Caco-2 (cell line): ENCODE results near the gene CDR2L. TPM values are rescaled to one million over a fixed set of nuclear protein-coding genes. Genes with fewer than 3 reads are reported as not detected.

Experiments
- BruUV-seq: library from RNA; stranded (reverse); fragments of 400-500 nt; replicated peaks from 2 replicates; lab custom pipeline; 2021; lab: Mats Ljungman, UMichigan
- CTCF ChIA-PET: fragments of 300-600 bp; sonication (Branson Sonifier 250); formaldehyde crosslinking; loops from one replicate; lab custom pipeline; 2022; ENCODE audit warnings: antibody characterized with exemption; lab: Charles Lee
- POLR2A ChIA-PET: fragments of 300-600 bp; sonication (Branson Sonifier 250); formaldehyde crosslinking; loops from one replicate; lab custom pipeline; 2022; ENCODE audit warnings: antibody characterized with exemption; lab: Charles Lee
- DNase-seq, 2 experiments: peaks; one replicate each; pipeline versions ENCODE4 v3.0.0 to v3.0.0-alpha.2; 2020 to 2022
- H3K27me3 ChIP-seq: replicated peaks from 2 replicates; pipeline ENCODE4 v1.6.0; 2011; ENCODE audit warnings: low read length; ENCODE audit not compliant: control insufficient read depth, insufficient read depth
- H3K36me3 ChIP-seq: 2 replicates; pipeline ENCODE4 v1.5.1; 2011; ENCODE audit warnings: low read length; ENCODE audit not compliant: control insufficient read depth, insufficient read depth
- H3K4me1 ChIP-seq: fragments of 250-450 bp; sonication (Bioruptor Pico); 2 replicates; pipeline ENCODE4 v1.5.1; 2020; ENCODE audit warnings: mild to moderate bottlenecking
- H3K4me3 ChIP-seq: 2 replicates; pipeline ENCODE4 v1.5.1; 2011; ENCODE audit warnings: low read depth, mild to moderate bottlenecking, control low read depth, low read length
- H3K9me3 ChIP-seq: fragments of 250-450 bp; sonication (Bioruptor Pico); 2 replicates; pipeline ENCODE4 v1.5.1; 2020; ENCODE audit warnings: mild to moderate bottlenecking, moderate library complexity
- H3K27ac Mint-ChIP-seq: one replicate; pipeline ENCODE4 v1.8.0; 2022; ENCODE audit warnings: mixed read lengths; ENCODE audit not compliant: unreplicated experiment
- H3K27me3 Mint-ChIP-seq: one replicate; pipeline ENCODE4 v1.8.0; 2022; ENCODE audit warnings: mixed read lengths; ENCODE audit not compliant: insufficient read depth, unreplicated experiment
- H3K36me3 Mint-ChIP-seq: one replicate; pipeline ENCODE4 v1.8.0; 2022; ENCODE audit warnings: mild to moderate bottlenecking, mixed read lengths; ENCODE audit not compliant: insufficient read depth, unreplicated experiment
- H3K4me1 Mint-ChIP-seq: one replicate; pipeline ENCODE4 v1.8.0; 2022; ENCODE audit warnings: low read depth, mixed read lengths; ENCODE audit not compliant: unreplicated experiment
- H3K4me3 Mint-ChIP-seq: one replicate; pipeline ENCODE4 v1.8.0; 2022; ENCODE audit warnings: mild to moderate bottlenecking, moderate library complexity, mixed read lengths; ENCODE audit not compliant: unreplicated experiment
- H3K9me3 Mint-ChIP-seq: one replicate; pipeline ENCODE4 v1.8.0; 2022; ENCODE audit warnings: mixed read lengths; ENCODE audit not compliant: unreplicated experiment
- CTCF ChIP-seq, 2 experiments: fragments of 200-600 bp in 1 of 2; IDR thresholded peaks; 1 replicate in 1 of 2; 2 replicates in 1 of 2; pipeline versions ENCODE4 v1.5.1 to v1.8.0; 2011 to 2022; ENCODE audit warnings: antibody characterized with exemption in 1 of 2, control low read depth in 1 of 2, inconsistent platforms in 1 of 2, low read depth in 1 of 2, low read length in 1 of 2, mild to moderate bottlenecking in 1 of 2, moderate library complexity in 1 of 2; ENCODE audit not compliant: insufficient read depth in 1 of 2, severe bottlenecking in 1 of 2, unreplicated experiment in 1 of 2
- intact Hi-C: fragments of 100-400 bp; cut with micrococcal nuclease; formaldehyde crosslinking; loops from one replicate; pipeline ENCODE4 v1.10.0; 2022; ENCODE audit not compliant: unreplicated experiment
- total RNA-seq: library from RNA; stranded (reverse); gene quantifications from 2 replicates; pipeline ENCODE4 v1.2.3, GENCODE V29; 2022

CDR2L gene
- total RNA-seq, 1 experiment from 2014 or later: 30.9 TPM

GRCh38 chr17:75003070-75003956 lies 15.9 kb downstream of the CDR2L start:
- no peak overlapping the region for H3K27ac Mint-ChIP-seq
- no peaks in the 10 kb centered on the region for H3K4me1 Mint-ChIP-seq
- TF ChIP-seq CTCF (IDR thresholded peaks at IDR 0.05; ENCODE audit: insufficient read depth in 1 of 2, low read depth in 1 of 2, low read length in 1 of 2, severe bottlenecking in 1 of 2, unreplicated experiment in 1 of 2): no peak
- H3K9me3 Mint-ChIP-seq: no peaks in the 10 kb centered on the region
- Histone ChIP-seq H3K9me3 (no peaks in the 10 kb centered on the region), H3K4me1 (no peaks in the 10 kb centered on the region), H3K36me3 (peaks cover 2% of the 10 kb centered on the region), H3K27me3 (no peaks in the 10 kb centered on the region), H3K4me3 (no peak overlapping the region)
- BruUV-seq: no TSS peak
- no peak for DNase-seq
- CTCF ChIA-PET: interaction anchor here (1.4 kb wide), 1 partner anchor 79 kb away, joined by 4 read pairs; the partner anchor contains the start of gene OTOP2
- intact Hi-C loops: no loop called here
- peaks cover 42% of the 10 kb centered on the region for H3K36me3 Mint-ChIP-seq
- H3K27me3 Mint-ChIP-seq: no peaks in the 10 kb centered on the region
- POLR2A ChIA-PET: interaction anchor here (0.6 kb wide), 1 partner anchor 11 kb away, joined by 8 read pairs; no protein-coding TSS in a partner anchor
- H3K4me3 Mint-ChIP-seq: no peak overlapping the region

DNA sequence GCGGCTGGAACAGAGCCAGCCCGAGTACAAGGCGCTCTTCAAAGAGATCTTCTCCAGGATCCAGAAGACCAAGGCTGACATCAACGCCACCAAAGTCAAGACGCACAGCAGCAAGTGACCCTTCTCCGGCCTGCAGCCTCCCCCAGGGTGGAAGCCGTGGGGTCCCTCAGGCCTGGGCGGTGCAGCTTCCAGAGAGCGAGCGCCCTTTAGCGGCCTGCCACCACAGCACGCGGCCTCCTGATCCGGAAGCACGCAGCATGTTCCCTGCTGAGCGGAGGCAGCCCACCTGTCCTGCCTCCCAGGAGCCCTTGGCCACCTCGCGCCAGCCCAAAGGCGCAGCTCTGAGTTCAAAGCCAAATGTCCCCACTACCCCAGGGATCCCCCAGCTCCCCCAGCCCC lies 16.5 kb downstream of the CDR2L start:
- CTCF ChIA-PET: interaction anchor here (1.4 to 1.5 kb wide), 2 partner anchors 42 to 80 kb away, joined by 4 read pairs; partner anchors contain the start of gene OTOP2
- Mint-ChIP-seq H3K36me3 (peaks cover 39% of the 10 kb centered on the region), H3K9me3 (no peaks in the 10 kb centered on the region), H3K27ac (no peak overlapping the region), H3K27me3 (no peaks in the 10 kb centered on the region), H3K4me1 (no peaks in the 10 kb centered on the region), H3K4me3 (no peak overlapping the region)
- no peak overlapping the region for H3K4me3 ChIP-seq
- POLR2A ChIA-PET: no interaction called here
- no peaks in the 10 kb centered on the region for H3K27me3 ChIP-seq
- BruUV-seq: no TSS peak
- TF ChIP-seq CTCF (IDR thresholded peaks at IDR 0.05; ENCODE audit: insufficient read depth in 1 of 2, low read depth in 1 of 2, low read length in 1 of 2, severe bottlenecking in 1 of 2, unreplicated experiment in 1 of 2): no peak
- peaks cover 2% of the 10 kb centered on the region for H3K36me3 ChIP-seq
- DNase-seq: no peak
- H3K9me3 ChIP-seq: no peaks in the 10 kb centered on the region
- no peaks in the 10 kb centered on the region for H3K4me1 ChIP-seq
- intact Hi-C loops: no loop called here

DNA sequence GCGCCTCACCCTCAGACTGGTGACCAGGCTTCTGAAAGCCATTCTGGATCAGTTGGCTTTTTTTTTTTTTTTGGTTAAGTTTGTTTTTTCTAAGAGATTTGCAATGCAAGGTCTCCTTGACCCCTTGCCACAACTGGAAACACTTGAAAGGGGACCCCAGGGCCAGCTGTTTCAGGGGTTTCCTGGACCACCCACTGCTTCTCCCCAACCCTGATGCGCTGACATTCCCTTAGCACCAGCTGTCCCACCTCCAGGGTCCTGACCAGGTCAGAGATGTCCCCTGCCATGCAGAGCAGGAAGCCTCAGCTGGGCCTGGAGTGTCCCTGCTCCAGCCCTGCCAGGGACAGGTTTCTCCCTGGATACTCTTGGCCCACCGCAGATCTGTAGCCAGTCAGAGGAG lies 16.9 kb downstream of the CDR2L start:
- BruUV-seq: no TSS peak
- POLR2A ChIA-PET: no interaction called here
- H3K4me1 Mint-ChIP-seq: no peaks in the 10 kb centered on the region

More for the DNA sequence above, 16.9 kb downstream of the CDR2L start:
- Mint-ChIP-seq H3K36me3 (peaks cover 34% of the 10 kb centered on the region), H3K27ac (no peak overlapping the region), H3K27me3 (no peaks in the 10 kb centered on the region), H3K4me3 (no peak overlapping the region), H3K9me3 (no peaks in the 10 kb centered on the region)
- no peak for TF ChIP-seq CTCF (IDR thresholded peaks at IDR 0.05; ENCODE audit: insufficient read depth in 1 of 2, low read depth in 1 of 2, low read length in 1 of 2, severe bottlenecking in 1 of 2, unreplicated experiment in 1 of 2)
- no peaks in the 10 kb centered on the region for H3K9me3 ChIP-seq
- intact Hi-C loops: no loop called here
- CTCF ChIA-PET: interaction anchor here (1.4 to 1.5 kb wide), 2 partner anchors 43 to 80 kb away, joined by 4 read pairs; partner anchors contain the start of gene OTOP2
- H3K36me3 ChIP-seq: peaks cover 2% of the 10 kb centered on the region
- H3K4me1 ChIP-seq: peaks cover under 1% of the 10 kb centered on the region; the same call in 1 of the 2 replicates
- H3K27me3 ChIP-seq: no peaks in the 10 kb centered on the region
- DNase-seq: no peak
- no peak overlapping the region for H3K4me3 ChIP-seq
